ENCODE measurements around the gene RANBP9.

Gene RANBP9

DNA sequence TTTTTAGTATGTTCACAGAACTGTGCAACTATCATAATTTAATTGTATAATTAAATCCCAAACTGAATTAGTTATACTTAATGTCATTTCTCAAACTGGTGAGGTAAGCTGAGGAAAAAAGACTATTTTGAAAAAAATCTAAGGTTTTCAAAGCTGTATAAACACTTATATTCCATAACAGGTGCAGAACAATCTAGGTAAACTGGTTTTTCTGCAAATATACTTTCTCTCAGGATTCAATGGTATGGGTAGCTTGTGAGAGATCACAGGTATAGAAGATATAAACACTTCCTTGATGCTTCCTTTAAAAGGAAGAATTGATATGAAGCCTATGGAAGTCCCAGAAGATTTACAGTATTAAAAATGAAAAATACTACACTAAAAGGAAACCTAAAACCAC lies 62.8 kb downstream of the RANBP9 start:
- H3K4me3 ChIP-seq, result no peak overlapping the region
- H3K9me3 ChIP-seq, result no peaks in the 10 kb centered on the region
- no peak overlapping the region for H3K27ac ChIP-seq
- intact Hi-C loops (cut with DNase I; ENCODE audit: low total_unique reads), result no loop called here
- no peaks in the 10 kb centered on the region for H3K27me3 ChIP-seq
- no peak for DNase-seq
- TF ChIP-seq, protein P1, sequence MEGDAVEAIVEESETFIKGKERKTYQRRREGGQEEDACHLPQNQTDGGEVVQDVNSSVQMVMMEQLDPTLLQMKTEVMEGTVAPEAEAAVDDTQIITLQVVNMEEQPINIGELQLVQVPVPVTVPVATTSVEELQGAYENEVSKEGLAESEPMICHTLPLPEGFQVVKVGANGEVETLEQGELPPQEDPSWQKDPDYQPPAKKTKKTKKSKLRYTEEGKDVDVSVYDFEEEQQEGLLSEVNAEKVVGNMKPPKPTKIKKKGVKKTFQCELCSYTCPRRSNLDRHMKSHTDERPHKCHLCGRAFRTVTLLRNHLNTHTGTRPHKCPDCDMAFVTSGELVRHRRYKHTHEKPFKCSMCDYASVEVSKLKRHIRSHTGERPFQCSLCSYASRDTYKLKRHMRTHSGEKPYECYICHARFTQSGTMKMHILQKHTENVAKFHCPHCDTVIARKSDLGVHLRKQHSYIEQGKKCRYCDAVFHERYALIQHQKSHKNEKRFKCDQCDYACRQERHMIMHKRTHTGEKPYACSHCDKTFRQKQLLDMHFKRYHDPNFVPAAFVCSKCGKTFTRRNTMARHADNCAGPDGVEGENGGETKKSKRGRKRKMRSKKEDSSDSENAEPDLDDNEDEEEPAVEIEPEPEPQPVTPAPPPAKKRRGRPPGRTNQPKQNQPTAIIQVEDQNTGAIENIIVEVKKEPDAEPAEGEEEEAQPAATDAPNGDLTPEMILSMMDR (IDR thresholded peaks at IDR 0.05), result no peak
- peaks cover 0 to 13% (median 7%) of the 10 kb centered on the region in 3 donors for H3K36me3 ChIP-seq
- peaks cover 0 to 12% (median 0%) of the 10 kb centered on the region in 4 donors for H3K4me1 ChIP-seq

DNA sequence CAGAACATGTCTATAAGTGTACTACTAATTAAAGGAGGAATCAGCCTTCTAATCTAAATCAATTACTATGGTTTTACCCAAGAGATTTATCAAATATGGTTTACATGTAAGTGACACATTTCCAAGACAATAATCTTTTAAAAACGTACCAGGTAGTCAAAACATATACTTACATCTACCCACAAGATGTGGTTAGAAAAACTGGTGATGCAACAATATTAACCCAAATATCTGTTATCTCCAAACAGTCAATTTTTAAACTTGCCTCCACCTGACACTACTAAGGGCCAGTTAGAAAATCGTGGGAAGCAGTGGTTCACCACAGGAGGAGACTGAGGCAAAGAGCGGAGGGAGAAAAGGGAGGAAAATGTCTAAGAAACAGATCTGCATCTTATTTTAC lies 68.5 kb downstream of the RANBP9 start:
- no peak overlapping the region for H3K27ac ChIP-seq
- no peak for DNase-seq
- peaks cover 16 to 26% (median 19%) of the 10 kb centered on the region in 3 donors for H3K36me3 ChIP-seq
- intact Hi-C loops (cut with DNase I; ENCODE audit: low total_unique reads), result no loop called here
- no peaks in the 10 kb centered on the region for H3K27me3 ChIP-seq
- TF ChIP-seq, protein P1 (IDR thresholded peaks at IDR 0.05), result no peak
- H3K4me3 ChIP-seq, result no peak overlapping the region
- no peaks in the 10 kb centered on the region for H3K9me3 ChIP-seq
- H3K4me1 ChIP-seq, result peaks cover 0 to 18% (median 2%) of the 10 kb centered on the region in 4 donors

GRCh38 chr6:13641315-13641714 lies 70.3 kb downstream of the RANBP9 start:
- TF ChIP-seq, protein P1 (IDR thresholded peaks at IDR 0.05), result no peak
- H3K36me3 ChIP-seq, result peaks cover 31 to 34% (median 34%) of the 10 kb centered on the region in 3 donors
- intact Hi-C loops (cut with DNase I; ENCODE audit: low total_unique reads), result no loop called here
- peaks cover 0 to 18% (median 4%) of the 10 kb centered on the region in 4 donors for H3K4me1 ChIP-seq
- no peaks in the 10 kb centered on the region for H3K9me3 ChIP-seq
- H3K4me3 ChIP-seq, result no peak overlapping the region
- no peaks in the 10 kb centered on the region for H3K27me3 ChIP-seq
- H3K27ac ChIP-seq, result peak overlapping the region; percentile 29 to 30
- no peak for DNase-seq

DNA sequence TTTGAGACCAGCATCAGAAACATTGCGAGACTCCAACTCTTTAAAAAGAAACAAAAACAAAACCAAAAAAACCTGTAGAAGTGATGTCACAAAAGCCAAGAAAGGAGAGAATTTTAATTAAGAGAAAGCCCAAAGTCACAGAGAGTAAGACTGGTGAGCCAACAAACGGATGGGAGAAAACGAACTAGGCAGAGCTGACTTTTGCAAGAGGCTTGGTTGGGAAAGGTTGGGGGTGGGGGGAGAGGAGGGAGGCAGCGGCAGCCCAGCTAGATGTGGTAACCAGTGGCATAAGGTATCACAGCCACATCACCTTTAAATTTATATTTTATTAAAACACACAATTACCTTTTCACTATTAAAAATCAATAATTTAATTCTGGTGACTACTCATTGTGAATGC lies 73.0 kb downstream of the RANBP9 start:
- Histone ChIP-seq H3K36me3 (peaks cover 30 to 34% (median 33%) of the 10 kb centered on the region in 3 donors), H3K4me1 (peaks cover 0 to 18% (median 4%) of the 10 kb centered on the region in 4 donors), H3K4me3 (no peak overlapping the region), H3K9me3 (no peaks in the 10 kb centered on the region), H3K27me3 (no peaks in the 10 kb centered on the region), H3K27ac (no peak overlapping the region)
- no peak for DNase-seq
- TF ChIP-seq, protein P1 (IDR thresholded peaks at IDR 0.05), result no peak
- intact Hi-C loops (cut with DNase I; ENCODE audit: low total_unique reads), result no loop called here

DNA sequence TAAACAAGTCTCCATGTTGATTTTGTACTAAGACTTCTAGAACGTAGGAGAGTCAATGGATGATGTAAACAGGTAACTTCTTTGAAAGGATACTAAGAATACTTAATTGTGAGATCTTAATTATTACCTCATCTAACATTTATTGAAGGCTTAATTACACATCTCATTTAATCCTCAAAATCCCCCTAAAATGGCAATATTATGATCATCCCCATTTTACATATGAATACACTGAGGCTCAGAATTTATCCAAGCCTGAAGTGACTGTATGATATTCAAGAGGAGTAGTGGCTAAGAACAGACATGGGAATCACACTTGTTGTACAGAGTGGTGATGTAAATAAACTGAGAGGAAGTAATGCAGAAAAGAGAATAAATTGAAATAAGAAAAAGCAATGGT lies 73.6 kb downstream of the RANBP9 start:
- Histone ChIP-seq H3K9me3 (no peaks in the 10 kb centered on the region), H3K27ac (no peak overlapping the region), H3K4me1 (peaks cover 0 to 18% (median 4%) of the 10 kb centered on the region in 4 donors), H3K27me3 (no peaks in the 10 kb centered on the region), H3K4me3 (no peak overlapping the region), H3K36me3 (peaks cover 28 to 33% (median 30%) of the 10 kb centered on the region in 3 donors)
- no peak for DNase-seq
- TF ChIP-seq, protein P1 (IDR thresholded peaks at IDR 0.05), result no peak
- intact Hi-C loops (cut with DNase I; ENCODE audit: low total_unique reads), result no loop called here
